GM18499 (cell line): ENCODE data around the gene UPF2.
"Not testable (repeated sequence)": the region's sequence is repeated elsewhere in the genome, so short reads cannot be mapped to it uniquely, and the experiment has no call there.

Source experiments
- ATAC-seq: cut with Tn5 transposase; IDR thresholded peaks from one replicate; pipeline ENCODE4 v1.9.1; 2021; ENCODE audit warnings: moderate number of reproducible peaks; ENCODE audit not compliant: insufficient read depth, unreplicated experiment

Gene UPF2

DNA sequence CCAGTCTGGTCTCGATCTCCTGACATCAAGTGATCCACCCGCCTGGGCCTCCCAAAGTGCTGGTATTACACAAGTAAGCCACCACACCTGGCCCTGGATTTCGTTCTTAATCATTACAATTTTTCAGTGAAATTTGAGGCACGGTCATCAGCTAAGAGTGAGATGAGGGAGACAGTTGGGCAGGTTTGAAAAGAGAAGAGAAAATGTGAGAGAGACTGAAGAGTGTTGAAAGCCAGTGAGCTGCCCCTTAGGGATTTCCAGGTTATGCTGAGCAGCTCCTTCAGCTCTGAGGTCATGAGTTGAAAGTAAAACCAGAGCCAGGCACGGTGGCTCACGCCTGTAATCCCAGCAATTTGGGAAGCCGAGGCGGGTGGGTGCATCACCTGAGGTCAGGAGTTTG lies 5.9 kb upstream of the UPF2 start:
- ATAC-seq = no peak

DNA sequence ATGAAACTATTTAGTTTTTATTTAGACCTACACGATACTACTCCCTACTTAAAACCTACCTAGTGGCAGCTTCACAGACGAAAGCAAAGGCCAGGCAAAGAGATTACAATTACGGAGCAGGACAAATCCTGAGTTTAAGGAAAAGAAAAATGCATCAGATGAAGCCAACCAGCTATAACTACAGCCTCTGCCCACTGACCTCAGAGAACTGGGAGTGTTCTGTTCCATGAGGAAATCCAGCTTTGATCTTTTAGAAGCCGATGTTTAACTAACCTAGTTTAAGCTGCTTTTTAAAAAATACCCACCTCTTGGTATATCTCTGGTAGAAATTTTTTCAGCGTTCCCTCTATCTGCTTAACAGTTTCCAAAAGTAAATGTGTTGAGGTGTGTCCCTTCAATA lies 3.0 kb upstream of the UPF2 start:
- ATAC-seq = no peak

DNA sequence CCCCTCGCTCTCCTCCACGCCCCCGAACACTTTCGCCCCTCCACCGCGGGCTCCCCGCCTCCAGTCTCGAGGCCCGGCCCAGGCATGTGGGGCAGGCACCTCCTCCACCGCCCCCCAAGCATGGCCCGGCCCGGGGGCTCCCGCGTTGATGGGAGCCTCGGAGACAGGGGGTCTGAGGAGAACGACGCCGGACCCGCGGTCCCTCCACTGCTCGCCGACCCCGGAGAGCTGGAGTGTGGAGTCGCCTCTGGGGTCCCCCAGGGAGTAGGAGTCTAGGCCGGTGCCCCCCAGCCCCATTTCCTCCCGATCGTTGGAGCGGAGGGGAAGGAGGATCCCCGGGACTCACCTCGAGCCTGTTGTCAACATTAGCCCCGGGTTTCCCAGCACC lies 206 bp downstream of the UPF2 start:
- no peak for ATAC-seq

- no peak for ATAC-seq
Measured at GRCh38 chr10:12041766-12042408, 722 bp downstream of the UPF2 start.

GRCh38 chr10:12036073-12036655 lies 6.4 kb downstream of the UPF2 start:
- ATAC-seq = no peak

DNA sequence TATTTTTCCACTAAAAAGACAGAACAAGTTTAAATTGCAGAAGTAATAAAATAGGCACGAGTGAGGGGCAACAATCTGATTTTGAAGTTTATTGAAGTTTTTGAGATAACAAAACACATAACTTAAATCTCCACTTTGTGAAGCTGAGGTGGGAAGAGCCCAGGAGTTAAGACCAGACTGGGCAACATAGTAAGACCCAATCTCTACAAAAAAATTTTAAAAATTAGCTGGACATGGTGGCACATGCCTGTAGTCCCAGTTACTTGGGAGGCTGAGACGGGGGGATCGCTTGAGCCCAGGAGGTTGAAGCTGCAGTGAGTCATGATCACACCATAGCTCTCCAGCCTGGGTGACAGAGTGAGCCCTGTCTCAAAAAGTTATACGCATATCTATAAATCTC lies 11.2 kb downstream of the UPF2 start:
- ATAC-seq = no peak

DNA sequence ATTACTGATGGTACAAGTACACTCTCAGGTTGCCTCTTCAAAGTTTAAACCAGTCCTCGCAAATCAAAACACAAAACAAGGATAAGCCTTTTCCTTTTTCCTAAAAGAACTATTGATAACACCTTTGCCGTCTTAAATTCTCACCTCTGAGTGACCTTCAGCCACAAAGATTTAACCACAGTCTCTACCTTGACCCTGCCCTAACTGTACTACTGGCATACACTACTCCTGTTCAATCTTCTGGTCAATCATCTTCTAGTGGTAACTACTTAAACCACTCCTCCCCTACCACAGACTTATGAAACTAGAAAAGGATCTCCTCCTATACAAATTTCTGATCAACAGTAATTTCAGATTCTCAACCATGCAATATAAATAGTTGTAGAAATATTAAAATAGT lies 15.1 kb downstream of the UPF2 start:
- ATAC-seq = peak; percentile 70

DNA sequence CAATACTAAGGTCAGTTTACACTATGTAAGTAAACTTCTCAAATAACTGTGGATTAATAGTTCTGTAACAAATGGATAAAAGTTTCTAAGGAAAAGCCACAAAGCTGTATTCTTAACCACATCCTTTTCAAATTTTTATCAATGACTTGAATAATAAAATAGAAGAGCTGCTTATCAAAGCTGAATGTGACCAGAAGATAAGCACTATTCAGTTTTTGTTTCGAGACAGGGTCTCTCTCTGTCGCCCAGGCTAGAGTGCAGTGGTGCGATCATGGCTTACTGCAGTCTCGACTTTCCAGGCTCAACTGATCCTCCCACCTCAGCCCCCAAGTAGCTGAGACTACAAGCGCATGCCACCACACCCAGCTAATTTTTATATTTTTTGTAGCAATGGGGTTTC lies 17.0 kb downstream of the UPF2 start:
- no peak for ATAC-seq

DNA sequence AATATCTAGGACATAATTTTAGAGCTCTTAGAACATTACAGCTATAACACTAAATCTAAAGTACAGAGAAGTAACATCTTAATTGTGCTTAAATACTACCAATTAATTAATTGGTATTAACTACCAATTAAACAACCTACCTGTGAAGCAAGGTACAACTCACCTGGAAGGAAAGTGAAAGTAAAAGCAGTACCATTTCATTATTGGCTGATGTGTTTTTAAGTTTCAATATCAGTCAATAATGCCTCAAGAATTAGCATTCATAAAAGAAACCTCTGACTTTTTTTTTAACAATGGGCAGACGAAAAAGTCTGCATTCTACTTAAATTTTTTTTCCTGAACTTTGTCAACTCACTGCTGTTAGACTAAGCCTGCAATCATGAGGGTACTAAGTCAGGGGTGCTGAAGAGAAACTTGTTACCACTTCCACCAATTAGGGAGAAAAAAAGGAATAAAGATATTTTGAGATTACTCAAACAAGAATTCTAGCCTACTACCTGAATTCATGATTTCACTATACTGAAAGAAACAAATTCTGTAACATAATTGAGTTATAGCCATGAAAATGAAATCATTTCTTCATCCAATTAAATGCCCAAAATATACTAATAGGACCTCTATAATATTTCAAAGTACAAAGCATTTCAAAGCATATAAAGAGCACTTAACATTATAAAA lies 19.9 kb downstream of the UPF2 start:
- no peak for ATAC-seq

DNA sequence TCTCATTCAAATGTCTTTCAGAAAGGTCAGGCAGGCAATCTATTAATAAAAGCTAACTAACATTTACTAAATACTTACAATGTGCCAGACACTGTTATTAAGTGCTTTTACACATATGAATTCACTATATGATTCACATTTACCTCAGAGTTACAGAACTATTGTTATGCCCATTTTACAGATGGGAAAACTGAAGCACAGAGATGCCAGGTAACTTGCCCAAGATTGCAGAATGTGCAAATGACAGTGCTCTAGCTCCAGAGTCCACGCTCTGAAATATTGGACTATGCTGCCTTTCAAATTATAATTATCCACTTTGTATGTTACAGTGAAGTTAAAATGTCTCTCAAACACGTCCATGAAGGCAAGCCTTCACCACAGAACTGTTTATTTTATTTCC lies 22.0 kb downstream of the UPF2 start:
- no peak for ATAC-seq

DNA sequence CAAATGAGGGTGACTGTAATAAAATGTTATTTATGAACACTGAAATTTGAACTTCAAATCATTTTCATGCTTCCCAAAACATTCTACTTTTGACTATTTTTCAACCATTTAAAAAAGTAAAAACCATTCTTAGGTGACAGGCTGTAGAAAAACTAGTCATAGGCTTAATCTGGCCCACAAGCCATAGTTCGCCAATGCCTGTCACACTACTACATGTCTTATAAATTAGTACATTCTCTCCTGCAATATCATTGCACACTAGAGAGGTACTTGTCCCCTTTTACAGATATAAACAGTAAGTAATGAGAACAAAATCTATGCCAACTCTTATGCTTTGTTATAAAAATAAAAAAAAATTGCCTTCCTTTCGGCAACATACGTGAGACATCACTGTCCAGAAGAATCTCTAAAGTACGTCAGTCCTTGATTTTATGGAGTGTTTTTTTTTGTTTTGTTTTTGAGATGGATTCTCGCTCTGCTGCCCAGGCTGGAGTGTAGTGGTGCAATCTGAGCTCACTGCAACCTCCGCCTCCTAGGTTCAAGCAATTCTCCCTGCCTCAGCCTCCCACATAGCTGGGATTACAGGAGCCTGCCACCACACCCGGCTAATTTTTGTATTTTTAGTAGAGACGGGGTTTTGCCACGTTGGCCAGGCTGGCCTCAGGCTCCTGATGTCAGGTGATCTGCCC lies 23.2 kb downstream of the UPF2 start:
- ATAC-seq = no peak

- no peak for ATAC-seq
Measured at GRCh38 chr10:12018438-12019282, 23.9 kb downstream of the UPF2 start.

DNA sequence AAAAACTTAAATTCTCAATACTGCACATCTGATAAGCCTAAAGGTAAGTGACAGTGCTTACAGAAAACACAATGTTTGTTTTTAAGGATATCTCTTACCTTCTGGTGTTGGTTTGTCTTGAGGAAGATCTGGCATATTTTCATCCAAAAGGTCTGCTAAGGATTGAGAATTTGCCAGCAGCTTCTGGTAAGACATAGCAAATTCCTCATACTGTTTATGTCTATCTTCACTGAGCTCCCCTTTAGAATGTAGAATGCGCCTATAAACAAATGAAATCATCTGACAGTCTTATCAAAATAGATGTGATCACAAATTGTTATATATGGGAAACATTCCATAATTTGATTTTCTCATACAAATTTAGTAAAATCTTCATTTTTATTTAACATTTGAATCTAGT lies 28.7 kb downstream of the UPF2 start:
- no peak for ATAC-seq

DNA sequence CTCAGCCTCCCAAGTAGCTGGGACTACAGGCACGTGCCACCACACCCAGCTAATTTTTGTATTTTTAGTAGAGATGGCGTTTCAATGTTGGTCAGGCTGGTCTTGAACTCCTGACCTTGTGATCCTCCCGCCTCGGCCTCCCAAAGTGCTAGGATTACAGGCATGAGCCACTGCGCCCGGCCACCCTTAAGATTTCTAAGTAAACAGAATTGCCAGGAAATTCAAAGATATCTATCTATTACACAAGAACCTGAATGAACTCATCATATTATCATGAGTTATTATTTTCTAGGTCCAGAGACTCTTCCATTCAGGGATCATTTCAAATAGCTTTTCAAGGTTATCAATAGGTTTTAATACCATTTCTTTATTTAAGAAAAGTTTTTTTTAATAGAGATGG lies 29.2 kb downstream of the UPF2 start:
- not testable (repeated sequence) for ATAC-seq

- ATAC-seq = no peak
Measured at GRCh38 chr10:12010353-12010752, 32.3 kb downstream of the UPF2 start.

- not testable (repeated sequence) for ATAC-seq
Measured at GRCh38 chr10:12008842-12009241, 33.8 kb downstream of the UPF2 start.

GRCh38 chr10:12006671-12007070 lies 35.9 kb downstream of the UPF2 start:
- ATAC-seq = no peak

DNA sequence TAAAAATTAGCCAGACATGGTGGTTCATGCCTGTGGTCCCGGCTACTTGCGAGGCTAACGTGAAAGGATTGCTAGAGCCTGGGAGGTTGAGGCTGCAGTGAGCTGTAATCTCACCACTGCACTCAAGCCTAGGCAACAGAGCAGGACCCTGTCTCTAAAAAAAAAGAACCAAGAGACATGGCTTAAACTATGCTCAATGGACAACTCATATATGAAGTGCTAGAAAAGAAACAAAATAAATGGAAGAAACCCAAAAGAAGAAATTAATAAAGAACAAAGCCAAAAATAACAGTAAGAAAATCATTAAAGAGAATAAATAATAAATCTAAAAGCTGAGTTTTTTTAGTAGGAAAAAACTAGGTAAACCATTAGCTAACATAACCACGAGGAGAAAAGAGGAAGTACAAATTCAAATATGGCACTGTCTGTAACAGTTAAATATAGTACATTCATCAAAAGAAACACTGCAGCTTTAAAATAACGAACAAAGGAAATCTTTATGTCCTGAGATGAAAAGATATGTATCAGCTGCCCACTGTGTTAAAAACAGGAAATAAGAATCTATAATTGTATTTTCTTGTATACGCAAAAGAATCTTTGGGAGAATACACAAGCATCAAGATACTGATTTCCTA lies 48.7 kb downstream of the UPF2 start:
- no peak for ATAC-seq

DNA sequence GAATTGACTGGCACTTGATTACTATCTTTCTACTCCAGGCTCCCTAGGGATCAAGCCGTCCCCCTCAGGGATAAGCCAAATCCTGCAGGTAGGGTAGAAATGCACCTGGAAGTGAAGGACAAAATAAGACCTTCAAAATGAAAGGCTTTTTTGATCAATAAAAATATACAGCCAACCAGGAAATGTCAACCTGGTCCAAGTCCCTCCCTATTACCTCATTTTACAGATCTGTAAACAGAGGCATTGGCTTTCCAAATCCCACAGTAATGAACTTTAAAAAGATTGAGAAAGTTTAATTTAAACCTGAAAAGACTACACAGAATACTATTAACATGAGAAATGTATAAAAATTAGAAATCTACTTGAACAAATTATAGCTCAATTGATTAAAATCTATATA lies 53.7 kb downstream of the UPF2 start:
- no peak for ATAC-seq

- no peak for ATAC-seq
Measured at GRCh38 chr10:11986593-11987216, 55.9 kb downstream of the UPF2 start.
